ENCODE data around the gene ADAMTS13. TPM values are rescaled to one million over a fixed set of nuclear protein-coding genes. Genes with fewer than 3 reads are reported as not detected.
A peak's percentile ranks its signal among the peaks of the same experiment; 100 is the strongest.

ADAMTS13 gene
- total RNA-seq, 1 experiment from 2014 or later, result 12.0 TPM

DNA sequence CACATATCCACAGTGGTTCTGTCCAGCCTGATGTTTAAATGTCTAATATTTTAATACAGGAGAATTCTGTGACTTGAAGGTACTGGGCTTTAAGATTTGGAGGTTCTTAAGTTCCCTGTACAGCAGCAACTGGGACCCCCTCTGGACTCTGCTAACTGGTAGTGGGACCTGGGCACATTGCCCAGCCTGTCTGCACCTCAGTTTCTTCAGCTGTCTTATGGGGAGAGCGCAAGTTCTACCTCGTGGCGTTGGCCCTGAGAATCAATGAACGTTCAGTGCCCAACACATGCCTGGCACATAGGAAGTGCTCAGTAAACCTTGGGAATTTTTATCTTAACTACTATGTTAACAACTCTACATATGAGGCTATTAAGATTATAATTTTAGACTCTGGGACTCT lies 55.3 kb downstream of the ADAMTS13 start:
- H3K4me3 Mint-ChIP-seq, result peak overlapping the region; percentile 74
- DNase-seq (ENCODE audit: low spot score), result no peak
- no peaks in the 10 kb centered on the region for H3K9me3 Mint-ChIP-seq
- ChIA-PET CTCF (interaction anchor here (1.8 to 2.6 kb wide), 5 partner anchors 9 to 333 kb away, joined by 4 to 17 read pairs (median 6); partner anchors contain the start of genes CACFD1, SURF1 and SURF2), POLR2A (no interaction called here)
- H3K27me3 Mint-ChIP-seq (ENCODE audit: low read depth), result peaks cover 3% of the 10 kb centered on the region; the same call in 1 of the 2 replicates
- H3K36me3 Mint-ChIP-seq, result peaks cover 3% of the 10 kb centered on the region; the same call in 1 of the 2 replicates
- ATAC-seq, result no peak
- no peak overlapping the region for H3K27ac Mint-ChIP-seq
- peaks cover 13% of the 10 kb centered on the region for H3K4me1 Mint-ChIP-seq
- no peak for TF ChIP-seq AFF4 (CRISPR knock-in tag; IDR thresholded peaks at IDR 0.05; ENCODE audit: borderline replicate concordance)
- no peak for TF ChIP-seq ZSCAN18 (CRISPR knock-in tag; IDR thresholded peaks at IDR 0.05)
- TF ChIP-seq ZNF138 (CRISPR knock-in tag; conservative IDR thresholded peaks at IDR 0.05), result no peak
- TF ChIP-seq CREM (CRISPR knock-in tag; IDR thresholded peaks at IDR 0.05), result no peak
- TF ChIP-seq, protein P1, sequence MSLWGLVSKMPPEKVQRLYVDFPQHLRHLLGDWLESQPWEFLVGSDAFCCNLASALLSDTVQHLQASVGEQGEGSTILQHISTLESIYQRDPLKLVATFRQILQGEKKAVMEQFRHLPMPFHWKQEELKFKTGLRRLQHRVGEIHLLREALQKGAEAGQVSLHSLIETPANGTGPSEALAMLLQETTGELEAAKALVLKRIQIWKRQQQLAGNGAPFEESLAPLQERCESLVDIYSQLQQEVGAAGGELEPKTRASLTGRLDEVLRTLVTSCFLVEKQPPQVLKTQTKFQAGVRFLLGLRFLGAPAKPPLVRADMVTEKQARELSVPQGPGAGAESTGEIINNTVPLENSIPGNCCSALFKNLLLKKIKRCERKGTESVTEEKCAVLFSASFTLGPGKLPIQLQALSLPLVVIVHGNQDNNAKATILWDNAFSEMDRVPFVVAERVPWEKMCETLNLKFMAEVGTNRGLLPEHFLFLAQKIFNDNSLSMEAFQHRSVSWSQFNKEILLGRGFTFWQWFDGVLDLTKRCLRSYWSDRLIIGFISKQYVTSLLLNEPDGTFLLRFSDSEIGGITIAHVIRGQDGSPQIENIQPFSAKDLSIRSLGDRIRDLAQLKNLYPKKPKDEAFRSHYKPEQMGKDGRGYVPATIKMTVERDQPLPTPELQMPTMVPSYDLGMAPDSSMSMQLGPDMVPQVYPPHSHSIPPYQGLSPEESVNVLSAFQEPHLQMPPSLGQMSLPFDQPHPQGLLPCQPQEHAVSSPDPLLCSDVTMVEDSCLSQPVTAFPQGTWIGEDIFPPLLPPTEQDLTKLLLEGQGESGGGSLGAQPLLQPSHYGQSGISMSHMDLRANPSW (CRISPR knock-in tag; conservative IDR thresholded peaks at IDR 0.05; ENCODE audit: low read depth), result no peak
- TF ChIP-seq, protein P2, sequence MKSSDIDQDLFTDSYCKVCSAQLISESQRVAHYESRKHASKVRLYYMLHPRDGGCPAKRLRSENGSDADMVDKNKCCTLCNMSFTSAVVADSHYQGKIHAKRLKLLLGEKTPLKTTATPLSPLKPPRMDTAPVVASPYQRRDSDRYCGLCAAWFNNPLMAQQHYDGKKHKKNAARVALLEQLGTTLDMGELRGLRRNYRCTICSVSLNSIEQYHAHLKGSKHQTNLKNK (CRISPR knock-in tag; IDR thresholded peaks at IDR 0.05), result no peak
- TF ChIP-seq HMGXB4 (CRISPR knock-in tag; IDR thresholded peaks at IDR 0.05), result no peak
- TF ChIP-seq MXD4 (CRISPR knock-in tag; IDR thresholded peaks at IDR 0.05; ENCODE audit: borderline replicate concordance), result no peak
- no peak for TF ChIP-seq ZNF281 (CRISPR knock-in tag; IDR thresholded peaks at IDR 0.05)
- TF ChIP-seq NFATC4 (CRISPR knock-in tag; IDR thresholded peaks at IDR 0.05), result no peak
- TF ChIP-seq ZBTB21 (CRISPR knock-in tag; IDR thresholded peaks at IDR 0.05; ENCODE audit: borderline replicate concordance), result no peak
- TF ChIP-seq SOX15 (CRISPR knock-in tag; IDR thresholded peaks at IDR 0.05), result no peak
- TF ChIP-seq CREB1 (CRISPR knock-in tag; IDR thresholded peaks at IDR 0.05), result no peak
- no peak for TF ChIP-seq IRF2 (CRISPR knock-in tag; IDR thresholded peaks at IDR 0.05; ENCODE audit: borderline replicate concordance, low read depth)
- TF ChIP-seq, protein P3, sequence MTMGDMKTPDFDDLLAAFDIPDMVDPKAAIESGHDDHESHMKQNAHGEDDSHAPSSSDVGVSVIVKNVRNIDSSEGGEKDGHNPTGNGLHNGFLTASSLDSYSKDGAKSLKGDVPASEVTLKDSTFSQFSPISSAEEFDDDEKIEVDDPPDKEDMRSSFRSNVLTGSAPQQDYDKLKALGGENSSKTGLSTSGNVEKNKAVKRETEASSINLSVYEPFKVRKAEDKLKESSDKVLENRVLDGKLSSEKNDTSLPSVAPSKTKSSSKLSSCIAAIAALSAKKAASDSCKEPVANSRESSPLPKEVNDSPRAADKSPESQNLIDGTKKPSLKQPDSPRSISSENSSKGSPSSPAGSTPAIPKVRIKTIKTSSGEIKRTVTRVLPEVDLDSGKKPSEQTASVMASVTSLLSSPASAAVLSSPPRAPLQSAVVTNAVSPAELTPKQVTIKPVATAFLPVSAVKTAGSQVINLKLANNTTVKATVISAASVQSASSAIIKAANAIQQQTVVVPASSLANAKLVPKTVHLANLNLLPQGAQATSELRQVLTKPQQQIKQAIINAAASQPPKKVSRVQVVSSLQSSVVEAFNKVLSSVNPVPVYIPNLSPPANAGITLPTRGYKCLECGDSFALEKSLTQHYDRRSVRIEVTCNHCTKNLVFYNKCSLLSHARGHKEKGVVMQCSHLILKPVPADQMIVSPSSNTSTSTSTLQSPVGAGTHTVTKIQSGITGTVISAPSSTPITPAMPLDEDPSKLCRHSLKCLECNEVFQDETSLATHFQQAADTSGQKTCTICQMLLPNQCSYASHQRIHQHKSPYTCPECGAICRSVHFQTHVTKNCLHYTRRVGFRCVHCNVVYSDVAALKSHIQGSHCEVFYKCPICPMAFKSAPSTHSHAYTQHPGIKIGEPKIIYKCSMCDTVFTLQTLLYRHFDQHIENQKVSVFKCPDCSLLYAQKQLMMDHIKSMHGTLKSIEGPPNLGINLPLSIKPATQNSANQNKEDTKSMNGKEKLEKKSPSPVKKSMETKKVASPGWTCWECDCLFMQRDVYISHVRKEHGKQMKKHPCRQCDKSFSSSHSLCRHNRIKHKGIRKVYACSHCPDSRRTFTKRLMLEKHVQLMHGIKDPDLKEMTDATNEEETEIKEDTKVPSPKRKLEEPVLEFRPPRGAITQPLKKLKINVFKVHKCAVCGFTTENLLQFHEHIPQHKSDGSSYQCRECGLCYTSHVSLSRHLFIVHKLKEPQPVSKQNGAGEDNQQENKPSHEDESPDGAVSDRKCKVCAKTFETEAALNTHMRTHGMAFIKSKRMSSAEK (CRISPR knock-in tag; IDR thresholded peaks at IDR 0.05; ENCODE audit: borderline replicate concordance), result no peak
- no peak for TF ChIP-seq SMAD3 (CRISPR knock-in tag; IDR thresholded peaks at IDR 0.05; ENCODE audit: borderline replicate concordance)
- TF ChIP-seq, protein P4, sequence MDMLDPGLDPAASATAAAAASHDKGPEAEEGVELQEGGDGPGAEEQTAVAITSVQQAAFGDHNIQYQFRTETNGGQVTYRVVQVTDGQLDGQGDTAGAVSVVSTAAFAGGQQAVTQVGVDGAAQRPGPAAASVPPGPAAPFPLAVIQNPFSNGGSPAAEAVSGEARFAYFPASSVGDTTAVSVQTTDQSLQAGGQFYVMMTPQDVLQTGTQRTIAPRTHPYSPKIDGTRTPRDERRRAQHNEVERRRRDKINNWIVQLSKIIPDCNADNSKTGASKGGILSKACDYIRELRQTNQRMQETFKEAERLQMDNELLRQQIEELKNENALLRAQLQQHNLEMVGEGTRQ (CRISPR knock-in tag; IDR thresholded peaks at IDR 0.05), result no peak
- no peak for TF ChIP-seq ZNF416 (CRISPR knock-in tag; IDR thresholded peaks at IDR 0.05)
- TF ChIP-seq ZNF121 (CRISPR knock-in tag; IDR thresholded peaks at IDR 0.05), result no peak
